Hepatic stellate cell (primary cell): Measurements from ENCODE around the gene HNRNPCL1.
"Not testable (repeated sequence)": the region's sequence is repeated elsewhere in the genome, so short reads cannot be mapped to it uniquely, and the experiment has no call there.

ENCODE experiments used
- DNase-seq: peaks from one replicate; pipeline ENCODE4 v3.0.0; 2011; ENCODE audit warnings: low spot score

The HNRNPCL1 gene

GRCh38 chr1:12848620-12849019 is at the start of gene HNRNPCL1:
HNRNPCL1 (minus strand) TSS chr1:12848720; CDS start chr1:12848289, 431 bp downstream.
- not testable (repeated sequence) for DNase-seq

GRCh38 chr1:12898170-12898569 is 49.6 kb upstream of the HNRNPCL1 start, which contains the start of gene PRAMEF10:
PRAMEF10 (minus strand) TSS chr1:12898270; CDS start chr1:12895847, 2,423 bp downstream.
- DNase-seq = not testable (repeated sequence)

DNA sequence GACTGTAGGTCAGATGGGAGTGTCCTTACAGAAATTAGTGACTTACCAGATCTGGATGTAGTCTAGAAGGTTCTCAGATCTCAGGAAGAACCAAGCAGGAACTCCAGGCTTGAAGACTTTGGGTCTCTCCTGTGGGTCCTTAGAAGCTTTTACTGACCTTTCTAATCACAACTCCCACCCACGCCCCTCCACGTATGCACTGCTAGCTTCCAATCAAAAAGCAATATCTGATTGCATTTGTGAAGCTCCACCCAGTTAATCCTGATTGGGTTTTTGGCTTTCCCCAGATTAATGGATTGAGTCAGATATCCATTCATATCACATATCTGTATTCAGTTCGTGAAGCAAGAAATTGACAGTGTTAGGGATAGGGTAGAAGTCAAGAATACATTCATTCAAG is 37.6 kb upstream of the HNRNPCL1 start, which contains the start of gene PRAMEF4:
Gene PRAMEF4, minus strand, starts transcription at position 101 of the 400 bp plus-strand sequence. CDS start 2,807 bp downstream, outside the sequence.
- not testable (repeated sequence) for DNase-seq

- DNase-seq = not testable (repeated sequence)
Measured at GRCh38 chr1:12878453-12878852, 29.9 kb upstream of the HNRNPCL1 start.

DNA sequence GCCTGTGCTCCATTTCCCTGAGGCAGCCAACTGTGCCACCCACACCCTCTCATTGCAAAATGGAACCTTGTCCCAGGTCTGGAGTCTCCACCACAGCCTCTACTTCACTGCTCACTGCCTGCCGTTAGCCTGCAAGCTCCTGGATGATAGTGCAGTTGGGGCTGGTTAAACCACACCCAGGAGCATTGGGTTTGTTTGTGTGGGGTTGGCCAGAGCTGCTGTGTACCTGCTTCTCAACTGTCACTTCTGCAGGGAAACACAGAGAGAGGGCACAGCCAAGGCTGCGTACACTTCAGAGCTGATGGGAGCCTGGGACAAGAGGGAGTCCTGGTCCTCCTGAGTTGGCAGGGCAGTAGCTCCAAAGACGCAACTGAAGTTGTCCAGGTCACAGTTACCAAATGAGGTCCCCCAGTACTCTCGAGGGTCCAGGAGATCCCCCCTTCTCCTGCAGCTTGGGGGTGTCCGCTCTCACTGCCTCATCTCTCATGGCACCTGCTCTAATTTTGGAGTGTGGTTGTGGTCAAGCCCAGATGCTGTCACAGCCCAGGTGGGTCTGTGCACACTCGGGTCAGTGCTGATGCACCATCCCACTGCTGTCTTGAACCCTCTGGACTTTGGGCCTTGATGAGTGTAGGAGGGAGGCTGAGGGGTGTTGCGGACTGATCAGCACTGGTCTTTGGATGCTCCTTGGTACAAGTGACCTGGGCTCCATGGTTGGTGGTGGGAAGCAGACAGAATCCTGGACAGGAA is 14.8 kb upstream of the HNRNPCL1 start:
- not testable (repeated sequence) for DNase-seq

DNA sequence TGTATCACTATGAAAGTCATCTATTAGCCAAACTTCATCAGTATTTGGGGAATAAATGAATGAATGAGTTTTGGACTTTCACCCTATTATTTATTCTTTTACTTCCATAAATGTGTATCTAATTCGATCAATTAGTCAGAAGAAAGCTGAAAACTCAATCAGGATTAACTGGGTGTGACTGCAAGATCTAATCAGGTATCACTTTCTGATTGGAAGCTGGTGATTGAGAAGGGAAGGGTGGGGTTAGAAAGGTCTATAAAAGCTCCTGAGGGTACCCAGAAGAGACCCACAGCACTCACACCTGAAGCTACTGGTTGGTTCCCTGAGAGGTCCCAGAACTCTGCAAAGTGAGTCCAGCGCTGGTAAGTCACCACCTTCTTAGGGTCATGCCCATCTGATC is 8.3 kb upstream of the HNRNPCL1 start, which contains the start of gene PRAMEF2:
Gene PRAMEF2, plus strand, starts transcription at position 301 of the 400 bp plus-strand sequence. CDS start 1,924 bp downstream, outside the sequence.
- not testable (repeated sequence) for DNase-seq

GRCh38 chr1:12851779-12852178 is 3.3 kb upstream of the HNRNPCL1 start:
- DNase-seq = no peak

DNA sequence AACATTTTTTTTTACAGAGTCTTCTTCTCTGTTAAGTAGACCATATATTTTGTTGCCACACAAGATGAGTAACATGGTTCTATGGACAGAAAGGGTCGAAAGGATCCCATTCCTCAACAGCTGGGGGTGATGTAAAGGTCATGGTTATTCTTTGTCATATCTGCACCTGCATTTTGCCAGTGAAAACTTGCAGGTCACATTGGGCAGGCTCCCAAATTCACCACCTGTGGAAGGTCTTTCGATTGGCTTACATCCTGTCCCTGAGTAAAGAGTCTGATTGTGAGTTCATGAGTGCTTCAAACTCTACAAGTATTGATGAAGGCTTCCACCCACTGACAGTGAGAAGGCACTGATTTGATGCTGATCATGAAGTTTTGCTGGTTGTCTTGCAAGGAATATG is 15.3 kb downstream of the HNRNPCL1 start:
- not testable (repeated sequence) for DNase-seq

DNA sequence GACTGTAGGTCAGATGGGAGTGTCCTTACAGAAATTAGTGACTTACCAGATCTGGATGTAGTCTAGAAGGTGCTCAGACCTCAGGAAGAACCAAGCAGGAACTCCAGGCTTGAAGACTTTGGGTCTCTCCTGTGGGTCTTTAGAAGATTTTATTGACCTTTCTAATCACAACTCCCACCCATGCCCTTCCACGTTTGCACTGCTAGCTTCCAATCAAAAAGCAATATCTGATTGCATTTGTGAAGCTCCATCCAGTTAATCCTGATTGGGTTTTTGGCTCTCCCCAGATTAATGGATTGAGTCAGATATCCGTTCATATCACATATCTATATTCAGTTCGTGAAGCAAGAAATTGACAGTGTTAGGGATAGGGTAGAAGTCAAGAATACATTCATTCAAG is 17.2 kb downstream of the HNRNPCL1 start, which contains the start of gene PRAMEF11:
Gene PRAMEF11, minus strand, starts transcription at position 101 of the 400 bp plus-strand sequence. CDS start 2,621 bp downstream, outside the sequence.
- DNase-seq = not testable (repeated sequence)

DNA sequence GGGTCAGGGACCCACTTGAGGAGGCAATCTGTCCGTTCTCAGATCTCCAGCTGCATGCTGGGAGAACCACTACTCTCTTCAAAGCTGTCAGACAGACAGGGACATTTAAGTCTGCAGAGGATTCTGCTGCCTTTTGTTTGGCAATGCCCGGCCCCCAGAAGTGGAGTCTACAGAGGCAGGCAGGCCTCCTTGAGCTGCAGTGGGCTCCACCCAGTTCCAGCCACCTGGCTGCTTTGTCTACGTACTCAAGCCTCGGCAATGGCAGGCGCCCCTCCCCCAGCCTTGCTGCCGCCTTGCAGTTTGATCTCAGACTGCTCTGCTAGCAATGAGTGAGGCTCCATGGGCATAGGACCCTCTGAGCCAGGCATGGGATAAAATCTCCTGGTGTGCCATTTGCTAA is 29.5 kb downstream of the HNRNPCL1 start:
- DNase-seq = not testable (repeated sequence)

GRCh38 chr1:12811409-12811784 is 37.1 kb downstream of the HNRNPCL1 start:
- no peak for DNase-seq

GRCh38 chr1:12810691-12811408 is 37.7 kb downstream of the HNRNPCL1 start:
- DNase-seq = no peak

DNA sequence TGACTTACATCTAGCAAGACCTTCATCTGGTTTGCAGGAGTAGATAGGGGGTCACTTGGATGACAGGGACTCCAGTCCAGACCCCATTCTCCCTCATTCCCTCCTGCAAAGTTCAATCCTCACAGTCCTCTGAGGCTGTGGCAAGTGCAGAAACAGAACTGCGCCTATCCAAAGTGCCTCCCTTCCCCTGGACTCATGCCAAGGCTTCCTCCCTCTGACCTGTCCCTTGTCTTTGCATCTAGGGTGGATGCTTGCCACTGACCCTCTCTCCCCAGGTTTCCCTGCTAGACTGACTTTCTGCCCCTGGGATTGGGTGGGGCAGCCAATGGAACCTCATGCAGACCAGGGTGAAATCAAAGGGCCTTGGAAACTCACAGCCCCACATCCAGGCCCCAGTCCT is 38.6 kb downstream of the HNRNPCL1 start:
- no peak for DNase-seq

- no peak for DNase-seq
Measured at GRCh38 chr1:12799730-12800129, 48.8 kb downstream of the HNRNPCL1 start.

- no peak for DNase-seq
Measured at GRCh38 chr1:12798911-12799310, 49.6 kb downstream of the HNRNPCL1 start.
